SH-SY5Y (cell line): ENCODE results near the gene DHRS7C.

Experiments used
- GATA2 ChIP-seq: IDR thresholded peaks from 2 replicates; pipeline ENCODE4 v1.6.1; 2011; ENCODE audit warnings: mild to moderate bottlenecking, low read depth, low read length
- GATA3 ChIP-seq: IDR thresholded peaks from 2 replicates; pipeline ENCODE4 v1.6.1; 2011; ENCODE audit warnings: low read depth, mild to moderate bottlenecking, low read length, moderate library complexity

DNA sequence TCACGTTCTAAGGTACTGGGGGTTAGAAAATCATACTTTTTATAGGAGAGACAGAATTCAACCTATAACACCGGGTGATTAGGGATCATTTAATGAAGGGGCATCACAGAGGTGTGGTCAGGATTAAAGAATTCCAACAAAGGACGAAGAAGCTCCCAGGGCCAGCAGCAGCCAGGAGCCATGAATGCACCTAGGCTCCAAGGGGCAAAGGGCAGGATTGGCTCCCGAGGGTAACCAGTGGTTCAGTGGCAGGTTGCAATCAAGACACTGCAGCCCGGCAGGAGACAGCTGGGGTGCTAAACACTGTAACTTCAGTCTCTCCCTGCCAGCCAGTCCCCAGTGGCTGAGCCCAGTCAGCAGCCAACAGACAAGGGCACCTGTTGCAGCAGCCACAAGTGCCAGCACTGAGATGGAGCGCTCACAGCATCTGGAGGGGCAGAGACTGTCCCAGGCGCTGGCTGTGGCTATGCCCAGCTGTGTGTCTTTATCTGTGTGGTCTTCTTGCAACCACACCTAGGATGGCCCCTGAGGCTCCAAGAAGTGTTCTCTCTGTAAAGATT is 23.9 kb downstream of the DHRS7C start:
- TF ChIP-seq GATA2 (no peak), GATA3 (no peak)
